ENCODE measurements around the gene METTL5. TPM values are rescaled to one million over a fixed set of nuclear protein-coding genes. Genes with fewer than 3 reads are reported as not detected.
A peak's percentile ranks its signal among the peaks of the same experiment; 100 is the strongest.

The METTL5 gene
- total and polyA plus RNA-seq, 9 of the 15 experiments (the other 6 are each of a cell fraction or from before 2014, with no cell fraction given) = 149 to 471 (median 224) TPM

- no peak for TF ChIP-seq ZNF609 (CRISPR knock-in tag; IDR thresholded peaks at IDR 0.05; ENCODE audit: borderline replicate concordance)
- no peak for TF ChIP-seq TSC22D4 (tag; IDR thresholded peaks at IDR 0.05)
- no peak for TF ChIP-seq CBX1 (IDR thresholded peaks at IDR 0.05; ENCODE audit: low read depth)
- TF ChIP-seq, protein P1, sequence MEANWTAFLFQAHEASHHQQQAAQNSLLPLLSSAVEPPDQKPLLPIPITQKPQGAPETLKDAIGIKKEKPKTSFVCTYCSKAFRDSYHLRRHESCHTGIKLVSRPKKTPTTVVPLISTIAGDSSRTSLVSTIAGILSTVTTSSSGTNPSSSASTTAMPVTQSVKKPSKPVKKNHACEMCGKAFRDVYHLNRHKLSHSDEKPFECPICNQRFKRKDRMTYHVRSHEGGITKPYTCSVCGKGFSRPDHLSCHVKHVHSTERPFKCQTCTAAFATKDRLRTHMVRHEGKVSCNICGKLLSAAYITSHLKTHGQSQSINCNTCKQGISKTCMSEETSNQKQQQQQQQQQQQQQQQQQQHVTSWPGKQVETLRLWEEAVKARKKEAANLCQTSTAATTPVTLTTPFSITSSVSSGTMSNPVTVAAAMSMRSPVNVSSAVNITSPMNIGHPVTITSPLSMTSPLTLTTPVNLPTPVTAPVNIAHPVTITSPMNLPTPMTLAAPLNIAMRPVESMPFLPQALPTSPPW (CRISPR knock-in tag; IDR thresholded peaks at IDR 0.05) = no peak
- no peak for TF ChIP-seq KLF16 (IDR thresholded peaks at IDR 0.05)
- no peak for TF ChIP-seq ATF7 (IDR thresholded peaks at IDR 0.05)
- no peak for TF ChIP-seq ZNF76 (CRISPR knock-in tag; IDR thresholded peaks at IDR 0.05; ENCODE audit: borderline replicate concordance)
- TF ChIP-seq E2F5 (CRISPR knock-in tag; IDR thresholded peaks at IDR 0.05) = no peak
- no peak for TF ChIP-seq ZKSCAN1 (IDR thresholded peaks at IDR 0.05; ENCODE audit: low read depth, low read length)
- TF ChIP-seq SPI1 (IDR thresholded peaks at IDR 0.05; ENCODE audit: borderline replicate concordance, low read depth, low read length) = no peak
- no peak for TF ChIP-seq PML (IDR thresholded peaks at IDR 0.05; ENCODE audit: low read length)
- TF ChIP-seq, protein P2, sequence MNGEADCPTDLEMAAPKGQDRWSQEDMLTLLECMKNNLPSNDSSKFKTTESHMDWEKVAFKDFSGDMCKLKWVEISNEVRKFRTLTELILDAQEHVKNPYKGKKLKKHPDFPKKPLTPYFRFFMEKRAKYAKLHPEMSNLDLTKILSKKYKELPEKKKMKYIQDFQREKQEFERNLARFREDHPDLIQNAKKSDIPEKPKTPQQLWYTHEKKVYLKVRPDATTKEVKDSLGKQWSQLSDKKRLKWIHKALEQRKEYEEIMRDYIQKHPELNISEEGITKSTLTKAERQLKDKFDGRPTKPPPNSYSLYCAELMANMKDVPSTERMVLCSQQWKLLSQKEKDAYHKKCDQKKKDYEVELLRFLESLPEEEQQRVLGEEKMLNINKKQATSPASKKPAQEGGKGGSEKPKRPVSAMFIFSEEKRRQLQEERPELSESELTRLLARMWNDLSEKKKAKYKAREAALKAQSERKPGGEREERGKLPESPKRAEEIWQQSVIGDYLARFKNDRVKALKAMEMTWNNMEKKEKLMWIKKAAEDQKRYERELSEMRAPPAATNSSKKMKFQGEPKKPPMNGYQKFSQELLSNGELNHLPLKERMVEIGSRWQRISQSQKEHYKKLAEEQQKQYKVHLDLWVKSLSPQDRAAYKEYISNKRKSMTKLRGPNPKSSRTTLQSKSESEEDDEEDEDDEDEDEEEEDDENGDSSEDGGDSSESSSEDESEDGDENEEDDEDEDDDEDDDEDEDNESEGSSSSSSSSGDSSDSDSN (IDR thresholded peaks at IDR 0.05; ENCODE audit: borderline replicate concordance in 1 of 2, low read depth in 2 of 2, low read length in 2 of 2) = no peak
- TF ChIP-seq ZNF12 (CRISPR knock-in tag; IDR thresholded peaks at IDR 0.05) = no peak
- no peak for TF ChIP-seq MEIS2 (IDR thresholded peaks at IDR 0.05; ENCODE audit: partially characterized antibody)
- TF ChIP-seq RB1 (IDR thresholded peaks at IDR 0.05; ENCODE audit: low read depth) = no peak
- TF ChIP-seq SP2 (IDR thresholded peaks at IDR 0.05; ENCODE audit: extremely low read depth, low read depth, low read length, poor library complexity, severe bottlenecking) = no peak
- TF ChIP-seq TEAD1 (CRISPR knock-in tag; IDR thresholded peaks at IDR 0.05) = no peak
- no peak for TF ChIP-seq SNIP1 (IDR thresholded peaks at IDR 0.05; ENCODE audit: low read depth)
- TF ChIP-seq HBP1 (CRISPR knock-in tag; IDR thresholded peaks at IDR 0.05) = 0 out of 2 replicates have a peak, but pooled peaks have one; percentile 22
These were observed 35.4 kb upstream of the METTL5 start (continued) for GRCh38 chr2:169860149-169860548.

Data from K562 (cell line).